Stimulated activated naive B cell treated with anti-CD40 and anti-IgM and Interleukin-4, amounts not matched to agents 10 μg/mL and 1 μg/mL and 100 μg/mL, for 72 hours (primary cell): ENCODE data around the gene RBM19.

ENCODE experiments used
- ATAC-seq, 2 donors: fragments of 150-1000 bp; cut with Tn5 transposase; replicated peaks; 2 replicates each; pipeline ENCODE4 v1.10.0; 2021; ENCODE audit warnings: moderate library complexity in 1 of 2
- DNase-seq: peaks from one replicate; pipeline ENCODE4 v3.0.0; 2021
- H3K27ac Mint-ChIP-seq: one replicate; pipeline ENCODE4 v1.8.0; 2022; ENCODE audit warnings: mild to moderate bottlenecking, mixed read lengths
- H3K27me3 Mint-ChIP-seq, 2 donors: one replicate each; pipeline ENCODE4 v1.8.0; 2022; ENCODE audit warnings: mixed read lengths in 2 of 2
- H3K36me3 Mint-ChIP-seq, 2 donors: one replicate each; pipeline ENCODE4 v1.8.0; 2022; ENCODE audit warnings: mixed read lengths in 2 of 2, mild to moderate bottlenecking in 1 of 2
- H3K4me1 Mint-ChIP-seq, 2 donors: one replicate each; pipeline ENCODE4 v1.8.0; 2022; ENCODE audit warnings: mixed read lengths in 2 of 2, mild to moderate bottlenecking in 1 of 2
- H3K4me3 Mint-ChIP-seq, 2 donors: one replicate each; pipeline ENCODE4 v1.8.0; 2022; ENCODE audit warnings: mild to moderate bottlenecking in 2 of 2, mixed read lengths in 2 of 2, moderate library complexity in 1 of 2
- H3K9me3 Mint-ChIP-seq, 2 donors: one replicate each; pipeline ENCODE4 v1.8.0; 2022; ENCODE audit warnings: mixed read lengths in 2 of 2, mild to moderate bottlenecking in 1 of 2

The RBM19 gene

GRCh38 chr12:113950873-113951272, 15.3 kb downstream of the RBM19 start:
- H3K9me3 Mint-ChIP-seq, result no peaks in the 10 kb centered on the region
- H3K27ac Mint-ChIP-seq, result no peak overlapping the region
- peaks cover 42 to 78% of the 10 kb centered on the region in 2 donors for H3K36me3 Mint-ChIP-seq
- H3K4me1 Mint-ChIP-seq, result no peaks in the 10 kb centered on the region
- no peak for DNase-seq
- no peak for ATAC-seq
- no peaks in the 10 kb centered on the region for H3K27me3 Mint-ChIP-seq
- H3K4me3 Mint-ChIP-seq, result no peak overlapping the region

- Mint-ChIP-seq H3K4me1 (no peaks in the 10 kb centered on the region), H3K27ac (no peak overlapping the region), H3K4me3 (no peak overlapping the region), H3K36me3 (peaks cover 44 to 79% of the 10 kb centered on the region in 2 donors), H3K27me3 (no peaks in the 10 kb centered on the region), H3K9me3 (no peaks in the 10 kb centered on the region)
- ATAC-seq (no peak), DNase-seq (no peak)
These were observed 16.5 kb downstream of the RBM19 start for GRCh38 chr12:113949321-113950305.

GRCh38 chr12:113948151-113948914, 17.8 kb downstream of the RBM19 start:
- Mint-ChIP-seq H3K4me1 (no peaks in the 10 kb centered on the region), H3K9me3 (no peaks in the 10 kb centered on the region), H3K36me3 (peaks cover 44 to 75% of the 10 kb centered on the region in 2 donors), H3K4me3 (no peak overlapping the region), H3K27ac (no peak overlapping the region), H3K27me3 (no peaks in the 10 kb centered on the region)
- ATAC-seq, result no peak
- DNase-seq, result no peak

- Mint-ChIP-seq H3K36me3 (peaks cover 57 to 82% of the 10 kb centered on the region in 2 donors), H3K4me1 (no peaks in the 10 kb centered on the region), H3K9me3 (no peaks in the 10 kb centered on the region), H3K4me3 (no peak overlapping the region), H3K27me3 (no peaks in the 10 kb centered on the region), H3K27ac (peak overlapping the region; percentile 31)
- ATAC-seq, result no peak
- no peak for DNase-seq
These were observed 19.9 kb downstream of the RBM19 start for GRCh38 chr12:113946175-113946574.

- Mint-ChIP-seq H3K27ac (no peak overlapping the region), H3K4me3 (no peak overlapping the region), H3K36me3 (peaks cover 58 to 80% of the 10 kb centered on the region in 2 donors), H3K27me3 (no peaks in the 10 kb centered on the region), H3K9me3 (no peaks in the 10 kb centered on the region), H3K4me1 (no peaks in the 10 kb centered on the region)
- ATAC-seq, result no peak
- DNase-seq, result no peak
These were observed 20.7 kb downstream of the RBM19 start for GRCh38 chr12:113945174-113946173.

GRCh38 chr12:113942209-113942608, 23.9 kb downstream of the RBM19 start:
- ATAC-seq (no peak), DNase-seq (no peak)
- Mint-ChIP-seq H3K27ac (no peak overlapping the region), H3K4me3 (no peak overlapping the region), H3K27me3 (no peaks in the 10 kb centered on the region), H3K4me1 (no peaks in the 10 kb centered on the region), H3K9me3 (no peaks in the 10 kb centered on the region), H3K36me3 (peaks cover 50 to 66% of the 10 kb centered on the region in 2 donors)

GRCh38 chr12:113941208-113941486, 25.0 kb downstream of the RBM19 start:
- Mint-ChIP-seq H3K4me1 (no peaks in the 10 kb centered on the region), H3K27me3 (no peaks in the 10 kb centered on the region), H3K36me3 (peaks cover 52 to 65% of the 10 kb centered on the region in 2 donors), H3K27ac (no peak overlapping the region), H3K4me3 (no peak overlapping the region), H3K9me3 (no peaks in the 10 kb centered on the region)
- no peak for ATAC-seq
- no peak for DNase-seq

GRCh38 chr12:113940357-113941207, 25.5 kb downstream of the RBM19 start:
- no peak for ATAC-seq
- no peak for DNase-seq
- no peaks in the 10 kb centered on the region for H3K9me3 Mint-ChIP-seq
- no peak overlapping the region for H3K4me3 Mint-ChIP-seq
- H3K27me3 Mint-ChIP-seq, result no peaks in the 10 kb centered on the region
- H3K36me3 Mint-ChIP-seq, result peaks cover 51 to 63% of the 10 kb centered on the region in 2 donors
- no peaks in the 10 kb centered on the region for H3K4me1 Mint-ChIP-seq
- H3K27ac Mint-ChIP-seq, result no peak overlapping the region

- Mint-ChIP-seq H3K4me1 (no peaks in the 10 kb centered on the region), H3K27me3 (no peaks in the 10 kb centered on the region), H3K27ac (no peak overlapping the region), H3K4me3 (no peak overlapping the region), H3K9me3 (no peaks in the 10 kb centered on the region), H3K36me3 (peaks cover 53 to 63% of the 10 kb centered on the region in 2 donors)
- no peak for DNase-seq
- ATAC-seq, result no peak
These were observed 26.3 kb downstream of the RBM19 start for GRCh38 chr12:113939867-113940266.

- no peaks in the 10 kb centered on the region for H3K9me3 Mint-ChIP-seq
- H3K27me3 Mint-ChIP-seq, result no peaks in the 10 kb centered on the region
- no peak overlapping the region for H3K4me3 Mint-ChIP-seq
- H3K36me3 Mint-ChIP-seq, result peaks cover 62 to 69% of the 10 kb centered on the region in 2 donors
- no peak for DNase-seq
- no peaks in the 10 kb centered on the region for H3K4me1 Mint-ChIP-seq
- no peak for ATAC-seq
- no peak overlapping the region for H3K27ac Mint-ChIP-seq
These were observed 27.7 kb downstream of the RBM19 start for GRCh38 chr12:113938471-113938870.

GRCh38 chr12:113936460-113936859, 29.7 kb downstream of the RBM19 start:
- H3K36me3 Mint-ChIP-seq, result peaks cover 57 to 68% of the 10 kb centered on the region in 2 donors
- ATAC-seq, result no peak

GRCh38 chr12:113935459-113935858, 30.7 kb downstream of the RBM19 start:
- Mint-ChIP-seq H3K27ac (no peak overlapping the region), H3K27me3 (no peaks in the 10 kb centered on the region), H3K9me3 (no peaks in the 10 kb centered on the region), H3K4me1 (no peaks in the 10 kb centered on the region), H3K4me3 (no peak overlapping the region), H3K36me3 (peaks cover 54 to 67% of the 10 kb centered on the region in 2 donors)
- ATAC-seq (no peak), DNase-seq (no peak)

More at GRCh38 chr12:113936460-113936859, 29.7 kb downstream of the RBM19 start:
- Mint-ChIP-seq H3K9me3 (no peaks in the 10 kb centered on the region), H3K4me1 (no peaks in the 10 kb centered on the region), H3K27me3 (no peaks in the 10 kb centered on the region), H3K4me3 (no peak overlapping the region), H3K27ac (no peak overlapping the region)
- no peak for DNase-seq

GRCh38 chr12:113934946-113935345, 31.2 kb downstream of the RBM19 start:
- no peaks in the 10 kb centered on the region for H3K27me3 Mint-ChIP-seq

More at GRCh38 chr12:113934946-113935345, 31.2 kb downstream of the RBM19 start:
- no peak overlapping the region for H3K27ac Mint-ChIP-seq
- no peaks in the 10 kb centered on the region for H3K4me1 Mint-ChIP-seq
- H3K9me3 Mint-ChIP-seq, result no peaks in the 10 kb centered on the region
- peaks cover 55 to 69% of the 10 kb centered on the region in 2 donors for H3K36me3 Mint-ChIP-seq
- DNase-seq (no peak), ATAC-seq (no peak)
- H3K4me3 Mint-ChIP-seq, result no peak overlapping the region
